ENCODE results near the gene FOXD1. TPM values are rescaled to one million over a fixed set of nuclear protein-coding genes. Genes with fewer than 3 reads are reported as not detected.

The FOXD1 gene
- total and polyA plus RNA-seq, 2 of the 8 experiments (the other 6 are each of a cell fraction or from before 2014, with no cell fraction given): 0.11 to 1.1 TPM

GRCh38 chr5:73417303-73418034, 31.1 kb downstream of the FOXD1 start:
- Histone ChIP-seq H3K23ac (ENCODE audit: insufficient read length) (no peak overlapping the region), H3K4me3 (ENCODE audit: extremely low read depth in 1 of 4, insufficient read depth in 2 of 4, low read depth in 3 of 4, low read length in 4 of 4) (no peak overlapping the region), H3K4me2 (ENCODE audit: insufficient read depth in 1 of 2, low read depth in 2 of 2, low read length in 2 of 2) (no peak overlapping the region), H3K14ac (ENCODE audit: insufficient read length) (no peak overlapping the region), H2BK5ac (ENCODE audit: low read depth, low read length) (no peak overlapping the region), H3K4ac (replicated peaks; ENCODE audit: insufficient read length, low read depth, low read length) (no peak overlapping the region), H3K36me3 (ENCODE audit: control insufficient read depth in 2 of 4, insufficient read depth in 4 of 4, low read length in 3 of 4) (no peaks in the 10 kb centered on the region; a peak in 1 of 8 replicates), H4K91ac (replicated peaks; ENCODE audit: insufficient read length, low read length) (no peak overlapping the region), H3K79me2 (ENCODE audit: control insufficient read depth in 1 of 2, insufficient read depth in 2 of 2, low read length in 2 of 2) (no peaks in the 10 kb centered on the region), H4K20me1 (replicated peaks in 1 of 2; ENCODE audit: control insufficient read depth in 1 of 2, insufficient read depth in 2 of 2, low read length in 2 of 2) (no peaks in the 10 kb centered on the region), H3K27ac (ENCODE audit: low read depth, low read length) (no peak overlapping the region), H3K23me2 (ENCODE audit: low read depth, low read length) (peaks cover 8% of the 10 kb centered on the region), H4K5ac (ENCODE audit: insufficient read length, low read depth, low read length) (no peak overlapping the region), H3K79me1 (ENCODE audit: low read depth, low read length) (no peaks in the 10 kb centered on the region), H3K4me1 (replicated peaks in 1 of 4; ENCODE audit: control insufficient read depth in 3 of 4, insufficient read depth in 4 of 4, low read length in 3 of 4) (peaks cover 0 to 12% (median 1%) of the 10 kb centered on the region in 4 experiments; a peak in 6 of 7 replicates), H3K56ac (replicated peaks; ENCODE audit: insufficient read length, low read depth, low read length) (no peak overlapping the region), H3K27me3 (replicated peaks in 1 of 4; ENCODE audit: control insufficient read depth in 3 of 4, extremely low read depth in 1 of 4, insufficient read depth in 3 of 4, low read length in 3 of 4) (peaks cover 45 to 61% (median 58%) of the 10 kb centered on the region in 4 experiments), H2BK120ac (replicated peaks; ENCODE audit: low read depth, low read length) (no peak overlapping the region), H3K9me3 (ENCODE audit: insufficient read depth in 2 of 2, low read depth in 1 of 2, low read length in 1 of 2) (no peaks in the 10 kb centered on the region; a peak in 1 of 4 replicates), H2AK5ac (ENCODE audit: low read depth, low read length) (no peak overlapping the region), H2BK12ac (ENCODE audit: low read depth, low read length) (no peak overlapping the region), H3K18ac (ENCODE audit: extremely low read depth, low read length) (no peak overlapping the region), H3K9ac (replicated peaks in 1 of 4; ENCODE audit: extremely low read depth in 1 of 4, low read depth in 3 of 4, low read length in 3 of 4) (no peak overlapping the region), H4K8ac (ENCODE audit: extremely low read depth, insufficient read depth, low read length) (no peak overlapping the region), H2AFZ (ENCODE audit: low read length) (no peak overlapping the region), H2BK20ac (ENCODE audit: low read length) (no peak overlapping the region), H2BK15ac (ENCODE audit: low read length) (no peak overlapping the region)
- FAIRE-seq: no peak
- POLR2A ChIA-PET (ENCODE audit: partially characterized antibody): interaction anchor here (1.0 kb wide), 1 partner anchor 71 kb away, joined by 3 read pairs; no protein-coding TSS in a partner anchor
- no peak for DNase-seq (ENCODE audit: low read depth in 1 of 2, low spot score in 2 of 2)
- CTCF ChIA-PET (ENCODE audit: partially characterized antibody): interaction anchor here (0.7 to 3.6 kb wide), 10 partner anchors 16 to 174 kb away, joined by 3 to 15 read pairs (median 4); no protein-coding TSS in a partner anchor
- 80% methylated on average over 10 of the region's 10 CpGs; no CpG with 5 or more reads in 1 of the 2 experiments for WGBS, 2 experiments (ENCODE audit: extremely low coverage in 1 of 2, insufficient coverage in 1 of 2, insufficient read length in 1 of 2, insufficient replicate concordance in 2 of 2, low coverage in 1 of 2, low lambda C conversion rate in 2 of 2, missing lambda C conversion rate in 1 of 2)
- TF ChIP-seq SIRT6 (IDR thresholded peaks at IDR 0.05; ENCODE audit: low read length): no peak
- no peak for TF ChIP-seq TBP (IDR thresholded peaks at IDR 0.05; ENCODE audit: low read depth, low read length)
- TF ChIP-seq HDAC2 (IDR thresholded peaks at IDR 0.05; ENCODE audit: borderline replicate concordance in 1 of 2, low read depth in 2 of 2, low read length in 2 of 2): no peak
- no peak for TF ChIP-seq CEBPB (IDR thresholded peaks at IDR 0.05; ENCODE audit: low read depth, low read length)
- TF ChIP-seq BCL11A (IDR thresholded peaks at IDR 0.05; ENCODE audit: low read depth in 2 of 2, low read length in 2 of 2): no peak
- TF ChIP-seq EP300 (IDR thresholded peaks at IDR 0.05; ENCODE audit: borderline replicate concordance in 1 of 2, low read depth in 2 of 2, low read length in 2 of 2): no peak
- no peak for TF ChIP-seq CTCF (IDR thresholded peaks at IDR 0.05; ENCODE audit: control extremely low read depth in 1 of 3, insufficient read depth in 1 of 3, low read depth in 1 of 3, low read length in 3 of 3)
- no peak for TF ChIP-seq NANOG (IDR thresholded peaks at IDR 0.05; ENCODE audit: insufficient read depth, low read depth, low read length, poor library complexity, severe bottlenecking)
- TF ChIP-seq HDAC6 (IDR thresholded peaks at IDR 0.05; ENCODE audit: low read depth, low read length): no peak

Measured in H1 (cell line).